Adipose tissue (tissue), 3 donors: Measurements from ENCODE around the gene BASP1. TPM values are rescaled to one million over a fixed set of nuclear protein-coding genes. Genes with fewer than 3 reads are reported as not detected.

Experiments
- H3K27ac ChIP-seq: one replicate; pipeline ENCODE4 v1.5.1; 2013; ENCODE audit warnings: low read depth, low read length
- WGBS, 3 donors: extraction: QIAGEN DNeasy Blood & Tissue Kit; methylation state at CpG; one replicate each; pipeline ENCODE4 v1.1.7; 2013; 5-methylcytosine and 5-hydroxymethylcytosine counted together
- polyA plus RNA-seq, 3 donors: library from polyadenylated mRNA; stranded (reverse); fragments of 200-250 nt; gene quantifications; one replicate each; pipeline ENCODE4 v1.2.3, GENCODE V29; 2013
- donor health status: healthy with polysubstance abuse.
- donor health status: Bipolar disorder and iron deficiency.
- donor health status: healthy.

BASP1 gene
- 10 to 100 TPM in 2 of 3 donors, 1 to 10 TPM in 1; 1.4 to 45.8 (median 25.9) TPM for polyA plus RNA-seq

- WGBS, 3 donors, result 0 to 1% (median 1%) methylated on average over 53 to 88 of the region's 89 CpGs
- no peak within 1 kb of the TSS for H3K27ac ChIP-seq
Measured at GRCh38 chr5:17217493-17218352, at the start of gene BASP1. Gene BASP1 (plus strand): TSS chr5:17217631. CDS start chr5:17275217, 57,586 bp downstream.

- no peak overlapping the region for H3K27ac ChIP-seq
- WGBS, 3 donors, result 18 to 29% (median 24%) methylated on average over 2 of the region's 2 CpGs
Measured at GRCh38 chr5:17169507-17169906, 47.9 kb upstream of the BASP1 start.

- H3K27ac ChIP-seq, result no peak overlapping the region
- WGBS, 3 donors, result 70 to 82% (median 78%) methylated on average over 3 of the region's 3 CpGs
Measured at GRCh38 chr5:17172791-17173190, 44.6 kb upstream of the BASP1 start.

GRCh38 chr5:17174965-17175364 is 42.5 kb upstream of the BASP1 start:
- H3K27ac ChIP-seq, result no peak overlapping the region
- WGBS, 3 donors, result 61 to 75% (median 73%) methylated on average over 5 of the region's 5 CpGs

GRCh38 chr5:17177501-17178372 is 39.7 kb upstream of the BASP1 start:
- H3K27ac ChIP-seq, result no peak overlapping the region
- 52 to 62% (median 60%) methylated on average over 6 of the region's 6 CpGs for WGBS, 3 donors

- WGBS, 3 donors, result 40 to 74% (median 70%) methylated on average over 2 of the region's 2 CpGs
- no peak overlapping the region for H3K27ac ChIP-seq
Measured at GRCh38 chr5:17178373-17178675, 39.1 kb upstream of the BASP1 start.

- no peak overlapping the region for H3K27ac ChIP-seq
- 87 to 94% (median 90%) methylated on average over 6 of the region's 6 CpGs for WGBS, 3 donors
Measured at GRCh38 chr5:17180330-17180843, 37.0 kb upstream of the BASP1 start.

GRCh38 chr5:17180864-17181723 is 36.3 kb upstream of the BASP1 start:
- no peak overlapping the region for H3K27ac ChIP-seq
- WGBS, 3 donors, result 80 to 83% (median 81%) methylated on average over 11 of the region's 11 CpGs

- no peak overlapping the region for H3K27ac ChIP-seq
- WGBS, 3 donors, result 82 to 87% (median 85%) methylated on average over 3 of the region's 3 CpGs
Measured at GRCh38 chr5:17182494-17182893, 34.9 kb upstream of the BASP1 start.

GRCh38 chr5:17182981-17183380 is 34.5 kb upstream of the BASP1 start:
- H3K27ac ChIP-seq, result no peak overlapping the region
- 58 to 83% (median 71%) methylated on average over 1 of the region's 1 CpG for WGBS, 3 donors

GRCh38 chr5:17183831-17184230 is 33.6 kb upstream of the BASP1 start:
- no peak overlapping the region for H3K27ac ChIP-seq
- WGBS, 3 donors, result 88 to 95% (median 90%) methylated on average over 7 of the region's 7 CpGs

GRCh38 chr5:17184588-17184987 is 32.8 kb upstream of the BASP1 start:
- H3K27ac ChIP-seq, result no peak overlapping the region
- WGBS, 3 donors, result 93 to 97% (median 94%) methylated on average over 1 of the region's 1 CpG

GRCh38 chr5:17185349-17185748 is 32.1 kb upstream of the BASP1 start:
- H3K27ac ChIP-seq, result no peak overlapping the region
- 82 to 89% (median 83%) methylated on average over 3 of the region's 3 CpGs for WGBS, 3 donors

- WGBS, 3 donors, result 33 to 74% (median 44%) methylated on average over 3 of the region's 3 CpGs
Measured at GRCh38 chr5:17185773-17186172, 31.7 kb upstream of the BASP1 start.

GRCh38 chr5:17186256-17186655 is 31.2 kb upstream of the BASP1 start:
- 77 to 90% (median 77%) methylated on average over 4 of the region's 4 CpGs for WGBS, 3 donors
- H3K27ac ChIP-seq, result no peak overlapping the region

More at GRCh38 chr5:17185773-17186172, 31.7 kb upstream of the BASP1 start:
- no peak overlapping the region for H3K27ac ChIP-seq

GRCh38 chr5:17187011-17187785 is 30.2 kb upstream of the BASP1 start:
- WGBS, 3 donors, result 78 to 89% (median 85%) methylated on average over 7 of the region's 7 CpGs
- H3K27ac ChIP-seq, result no peak overlapping the region

GRCh38 chr5:17187786-17188170 is 29.7 kb upstream of the BASP1 start:
- WGBS, 3 donors, result 90 to 94% (median 92%) methylated on average over 6 of the region's 6 CpGs
- H3K27ac ChIP-seq, result no peak overlapping the region
